HG03442 (cell line): ENCODE results near the gene SPTLC1.
"Not testable (repeated sequence)": the region's sequence is repeated elsewhere in the genome, so short reads cannot be mapped to it uniquely, and the experiment has no call there.

Source experiments
- ATAC-seq: cut with Tn5 transposase; IDR thresholded peaks from one replicate; pipeline ENCODE4 v1.9.1; 2021; ENCODE audit warnings: mild to moderate bottlenecking, moderate library complexity; ENCODE audit not compliant: unreplicated experiment

SPTLC1 gene

GRCh38 chr9:92140754-92141143, 25.5 kb upstream of the SPTLC1 start:
- no peak for ATAC-seq

GRCh38 chr9:92140074-92140753, 25.0 kb upstream of the SPTLC1 start:
- peak; percentile 62 for ATAC-seq

GRCh38 chr9:92138960-92139540, 23.8 kb upstream of the SPTLC1 start:
- ATAC-seq = not testable (repeated sequence)

- no peak for ATAC-seq
These were observed 23.1 kb upstream of the SPTLC1 start for GRCh38 chr9:92138157-92138959.

- no peak for ATAC-seq
These were observed 21.1 kb upstream of the SPTLC1 start for GRCh38 chr9:92136184-92136858.

- ATAC-seq = no peak
These were observed 20.4 kb upstream of the SPTLC1 start for GRCh38 chr9:92135576-92135975.

- ATAC-seq = no peak
These were observed 18.9 kb upstream of the SPTLC1 start for GRCh38 chr9:92133949-92134604.

GRCh38 chr9:92132913-92133312, 17.7 kb upstream of the SPTLC1 start:
- ATAC-seq = not testable (repeated sequence)

- no peak for ATAC-seq
These were observed 17.3 kb upstream of the SPTLC1 start for GRCh38 chr9:92132501-92132900.

- ATAC-seq = no peak
These were observed 7.6 kb upstream of the SPTLC1 start for GRCh38 chr9:92122800-92123199.

- ATAC-seq = no peak
These were observed 6.8 kb upstream of the SPTLC1 start for GRCh38 chr9:92122061-92122460.

GRCh38 chr9:92121265-92121664, 6.1 kb upstream of the SPTLC1 start:
- ATAC-seq = no peak

GRCh38 chr9:92120138-92120537, 4.9 kb upstream of the SPTLC1 start:
- no peak for ATAC-seq

GRCh38 chr9:92119586-92119985, 4.4 kb upstream of the SPTLC1 start:
- no peak for ATAC-seq

- ATAC-seq = no peak
These were observed 7.1 kb downstream of the SPTLC1 start for GRCh38 chr9:92108122-92108521.

GRCh38 chr9:92105446-92106225, 9.6 kb downstream of the SPTLC1 start:
- ATAC-seq = not testable (repeated sequence)

- not testable (repeated sequence) for ATAC-seq
These were observed 11.6 kb downstream of the SPTLC1 start for GRCh38 chr9:92103601-92104000.

GRCh38 chr9:92100237-92100911, 14.8 kb downstream of the SPTLC1 start:
- ATAC-seq = no peak

GRCh38 chr9:92098638-92099037, 16.6 kb downstream of the SPTLC1 start:
- peak; percentile 64 for ATAC-seq
